ENCODE data around the gene ANKFY1.
"Not testable (repeated sequence)": the region's sequence is repeated elsewhere in the genome, so short reads cannot be mapped to it uniquely, and the experiment has no call there.

ANKFY1 gene

DNA sequence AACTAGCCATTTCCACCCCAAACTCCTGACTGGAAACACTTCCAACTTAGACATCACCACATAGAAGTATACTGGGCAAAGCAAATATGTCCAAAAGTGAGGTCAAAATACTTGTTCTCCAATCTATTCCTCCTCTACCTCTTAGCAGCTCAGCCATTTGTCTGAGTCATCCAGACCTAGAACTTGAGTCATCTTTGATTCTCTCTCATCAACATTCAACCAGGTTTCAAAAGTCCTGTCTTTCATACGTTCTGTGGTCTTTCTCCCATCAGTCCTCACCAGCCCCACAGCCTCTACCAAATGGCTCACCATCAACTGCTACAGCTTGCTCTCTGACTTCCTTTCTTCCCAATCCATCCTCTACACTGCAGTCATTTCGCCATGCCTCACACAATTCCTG, 6.8 kb downstream of the ANKFY1 start:
- no peak for DNase-seq (ENCODE audit: low read depth in 2 of 2)

DNA sequence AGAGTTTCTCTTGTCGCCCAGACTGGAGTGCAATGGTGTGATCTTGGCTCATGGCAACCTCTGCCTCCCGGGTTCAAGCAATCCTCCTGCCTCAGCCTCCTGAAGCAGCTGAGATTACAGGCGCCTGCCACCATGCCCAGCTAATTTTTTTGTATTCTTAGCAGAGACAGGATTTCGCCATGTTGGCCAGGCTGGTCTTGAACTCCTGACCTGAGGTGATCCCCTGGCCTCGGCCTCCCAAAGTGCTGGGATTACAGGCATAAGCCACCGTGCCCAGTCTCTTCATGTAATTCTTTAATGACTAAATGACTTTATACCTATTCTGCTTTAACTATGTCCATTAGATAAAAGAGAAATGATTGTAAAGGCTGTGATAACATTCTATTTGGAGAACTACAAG, 8.5 kb downstream of the ANKFY1 start:
- DNase-seq (ENCODE audit: low read depth in 2 of 2), result not testable (repeated sequence)

DNA sequence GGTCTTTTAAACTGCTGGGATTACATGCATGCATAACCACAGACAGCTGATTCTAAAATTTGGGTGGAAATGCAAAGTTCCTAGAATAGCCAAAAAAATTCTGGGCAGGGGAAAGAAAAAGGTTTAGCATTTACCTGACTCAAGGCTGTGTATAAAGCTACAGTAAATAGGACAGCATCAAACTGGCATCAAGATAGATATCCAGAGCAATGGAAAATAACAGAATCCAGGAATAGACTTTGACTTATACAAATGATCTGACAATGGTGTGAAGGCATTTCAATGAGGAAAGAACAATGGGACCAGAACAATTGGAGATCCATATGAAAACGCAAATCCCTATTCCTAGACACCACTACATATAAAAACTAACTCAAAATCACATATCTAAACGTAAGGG, 12.9 kb downstream of the ANKFY1 start:
- DNase-seq (ENCODE audit: low read depth in 2 of 2), result no peak

DNA sequence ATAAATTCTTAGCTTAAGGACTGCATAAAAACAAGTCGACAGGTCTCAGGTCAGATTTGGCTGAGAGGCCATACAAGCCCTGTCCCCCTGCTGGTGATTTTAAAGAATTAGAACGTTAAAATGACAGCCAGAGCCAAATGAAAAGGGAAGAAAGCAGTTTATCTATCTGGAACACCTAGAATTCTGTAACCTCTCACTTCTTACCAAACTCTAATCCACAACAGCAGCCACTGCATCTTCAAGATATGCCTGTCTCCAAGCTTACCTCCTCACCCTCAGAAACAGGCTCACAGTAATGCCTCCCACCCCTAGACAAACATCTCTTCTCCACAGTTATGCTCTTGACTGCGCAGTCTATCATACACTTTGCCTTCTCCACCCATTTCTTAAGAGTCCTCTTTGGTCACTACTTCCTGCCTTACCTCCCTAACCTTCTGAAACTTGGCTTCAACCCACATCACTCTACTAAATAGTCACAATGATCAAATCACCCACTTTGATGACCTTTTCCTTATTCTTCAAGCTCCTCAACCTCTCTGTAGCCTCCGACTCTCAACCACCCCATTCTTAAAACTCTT, 14.2 kb downstream of the ANKFY1 start:
- DNase-seq (ENCODE audit: low read depth in 2 of 2), result no peak

DNA sequence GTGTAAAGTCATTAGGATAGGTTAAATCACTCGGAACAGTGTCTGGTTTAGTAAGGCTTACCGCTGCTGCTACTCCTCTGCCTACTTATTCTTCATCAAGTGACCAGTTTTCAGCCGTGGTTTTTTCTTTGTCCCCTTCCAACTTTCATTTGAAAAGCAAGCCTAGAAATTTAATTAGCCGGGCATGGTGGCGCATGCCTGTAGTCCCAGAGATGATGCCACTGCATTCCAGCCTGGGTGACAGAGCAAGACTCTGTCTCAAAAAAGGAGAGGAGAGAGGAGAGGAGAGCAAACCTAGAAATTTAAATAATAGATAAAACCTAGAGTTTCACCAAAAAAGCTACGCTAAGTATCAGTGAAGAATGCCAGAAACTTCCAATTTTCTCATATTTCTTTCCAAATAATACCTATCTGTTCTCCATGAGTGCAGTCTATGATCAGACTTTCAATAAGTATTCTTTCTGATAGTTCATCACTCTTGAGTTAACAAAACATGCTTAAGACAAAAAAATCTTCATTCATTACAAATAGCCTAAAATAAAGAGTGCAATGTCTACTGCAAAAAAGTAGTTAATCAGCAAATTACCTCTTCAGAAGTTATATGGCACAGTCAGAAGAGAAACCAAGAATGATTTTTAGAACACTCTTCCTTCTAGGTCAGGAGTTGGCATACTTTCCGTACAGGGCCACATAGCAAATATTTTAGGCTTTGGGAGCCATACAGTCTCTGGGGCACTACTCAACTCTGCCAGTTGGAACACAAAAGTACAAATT, 15.1 kb downstream of the ANKFY1 start:
- no peak for DNase-seq (ENCODE audit: low read depth in 2 of 2)

DNA sequence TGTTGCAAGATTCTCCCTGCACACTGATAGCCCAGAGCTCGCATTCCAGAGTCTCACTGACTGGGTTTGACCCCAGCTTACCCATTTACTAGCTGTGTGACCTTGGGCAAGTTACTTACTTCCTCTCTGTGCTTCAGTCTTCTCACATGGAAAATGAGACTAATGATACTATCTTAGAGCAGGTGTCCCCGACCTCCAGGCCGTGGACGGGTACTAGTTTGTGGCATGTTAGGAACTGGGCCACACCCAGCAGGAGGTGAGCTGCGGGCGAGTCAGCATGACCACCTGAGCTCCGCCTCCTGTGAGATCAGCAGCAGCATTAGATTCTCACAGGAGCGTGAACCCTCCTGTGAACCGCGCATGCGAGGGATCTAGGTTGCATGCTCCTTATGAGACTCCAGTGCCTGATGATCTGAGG, 15.8 kb downstream of the ANKFY1 start:
- DNase-seq (ENCODE audit: low read depth in 2 of 2), result no peak

DNA sequence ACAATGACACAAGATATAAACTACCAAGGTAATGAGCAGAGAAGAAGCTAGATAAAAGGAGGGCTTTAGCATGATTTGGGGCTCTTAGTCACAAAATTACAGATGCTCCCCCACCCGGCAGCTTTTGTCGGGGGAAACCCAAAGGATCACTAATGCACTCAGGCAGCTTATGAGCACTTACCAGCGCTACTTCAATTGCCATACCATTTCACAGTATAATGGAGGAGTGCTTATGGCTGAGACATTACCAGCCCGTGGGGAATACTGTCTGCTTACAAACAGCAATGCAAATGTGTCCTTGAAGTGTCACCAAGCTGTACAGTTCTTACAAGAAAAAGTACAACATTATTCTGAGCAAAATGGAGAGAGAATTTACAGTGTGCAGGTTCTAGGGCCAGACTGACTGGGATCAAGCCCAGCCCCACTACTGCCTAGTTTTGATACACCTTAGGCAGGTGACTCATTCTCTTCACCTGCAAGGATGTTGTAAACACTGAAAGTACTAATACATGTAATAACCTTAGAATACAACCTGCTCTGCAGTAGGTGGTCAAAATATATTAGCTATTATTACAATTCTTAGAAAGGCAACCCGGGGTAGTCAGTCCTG, 16.3 kb downstream of the ANKFY1 start:
- no peak for DNase-seq (ENCODE audit: low read depth in 2 of 2)

DNA sequence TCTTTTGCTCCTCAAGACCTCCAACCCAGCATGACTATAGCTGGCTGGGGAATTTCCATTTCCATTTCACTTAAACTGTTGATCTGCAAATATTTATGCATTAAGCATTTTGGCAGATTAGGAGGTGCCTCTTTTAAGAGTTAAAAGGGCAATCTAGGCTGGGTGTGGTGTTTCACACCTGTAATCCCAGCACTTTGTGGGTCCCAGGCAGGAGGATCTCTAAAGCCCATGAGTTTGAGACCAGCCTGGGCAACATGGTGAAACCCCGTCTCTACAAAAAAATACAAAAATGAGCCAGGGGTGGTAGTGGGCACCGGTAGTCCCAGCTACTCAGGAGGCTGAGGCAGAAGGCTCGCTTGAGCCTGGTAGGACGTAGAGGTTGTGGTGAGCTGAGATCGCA, 17.1 kb downstream of the ANKFY1 start:
- no peak for DNase-seq (ENCODE audit: low read depth in 2 of 2)

DNA sequence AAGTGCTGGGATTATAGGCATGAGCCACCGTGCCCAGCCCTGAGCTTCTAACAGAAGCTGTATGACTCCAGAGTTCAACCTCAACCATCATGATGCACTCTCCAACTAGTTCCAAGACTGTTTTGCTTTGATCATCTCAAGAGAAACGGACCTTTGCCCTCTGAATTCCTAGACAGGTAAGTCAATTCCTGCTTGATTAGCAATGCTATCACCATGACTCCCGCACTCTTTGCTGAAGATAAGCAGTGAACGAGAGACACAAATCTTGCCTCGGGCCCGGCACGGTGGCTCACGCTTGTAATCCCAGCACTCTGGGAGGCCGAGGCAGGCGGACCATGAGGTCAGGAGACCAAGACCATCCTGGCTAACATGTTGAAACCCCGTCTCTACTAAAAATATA, 22.2 kb downstream of the ANKFY1 start:
- no peak for DNase-seq (ENCODE audit: low read depth in 2 of 2)

DNA sequence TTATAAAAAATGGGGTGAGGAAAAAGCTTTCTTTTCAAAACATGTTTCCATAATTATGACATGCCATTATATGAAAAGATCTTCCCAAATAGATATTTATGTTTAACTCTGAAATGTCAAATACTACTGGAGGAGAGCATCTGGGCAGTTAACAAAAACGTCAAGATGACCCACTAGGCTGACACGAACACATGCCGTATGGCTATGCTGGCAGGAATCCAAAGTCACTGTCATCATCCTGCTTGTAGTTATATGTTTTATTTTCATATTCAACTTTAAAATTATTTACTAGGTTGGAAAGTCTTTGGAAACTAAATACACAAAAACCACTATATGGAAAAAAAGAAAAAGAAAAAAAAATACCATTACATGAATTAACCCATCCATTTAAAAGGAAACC, 27.3 kb downstream of the ANKFY1 start:
- no peak for DNase-seq (ENCODE audit: low read depth in 2 of 2)

DNA sequence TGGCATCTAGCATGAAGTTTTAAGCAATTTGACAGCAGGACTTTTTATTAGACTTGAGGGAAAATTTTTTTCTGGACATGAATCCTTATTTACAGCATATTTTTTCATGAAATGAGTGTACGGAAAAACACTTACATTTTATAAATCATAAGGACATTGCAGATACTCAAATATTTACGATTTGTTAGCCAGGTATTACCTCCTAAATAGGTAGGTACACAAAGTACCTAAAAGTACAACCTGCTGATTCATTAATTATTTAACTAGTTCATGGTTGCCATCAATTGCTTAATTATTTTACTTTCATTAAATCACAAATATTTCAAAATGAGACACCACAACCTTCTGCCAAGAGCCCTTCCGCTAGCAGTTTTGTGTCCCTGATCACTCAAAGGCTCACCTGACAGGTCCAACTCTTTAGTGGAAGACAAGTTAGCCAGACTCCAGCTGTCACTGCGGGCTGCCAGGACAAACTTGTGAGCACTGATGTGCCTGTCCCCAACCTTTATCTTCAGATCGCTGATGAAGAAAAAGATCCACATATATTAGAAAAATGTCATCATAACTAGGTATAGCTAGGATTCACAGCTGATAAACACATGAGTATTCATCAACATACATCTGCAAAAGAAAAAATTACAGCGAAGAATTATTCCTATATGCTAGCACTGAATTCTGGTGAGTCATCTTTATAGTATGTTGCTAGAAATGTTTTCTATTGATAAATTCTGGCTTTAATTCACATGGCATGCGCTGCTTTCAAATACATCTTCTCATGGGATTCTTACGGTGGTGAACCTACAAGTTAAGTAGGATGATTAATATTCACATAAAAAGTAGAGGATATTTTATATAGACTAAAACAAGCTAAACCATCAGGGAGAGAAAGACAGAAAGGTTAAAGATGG, 28.2 kb downstream of the ANKFY1 start:
- no peak for DNase-seq (ENCODE audit: low read depth in 2 of 2)

DNA sequence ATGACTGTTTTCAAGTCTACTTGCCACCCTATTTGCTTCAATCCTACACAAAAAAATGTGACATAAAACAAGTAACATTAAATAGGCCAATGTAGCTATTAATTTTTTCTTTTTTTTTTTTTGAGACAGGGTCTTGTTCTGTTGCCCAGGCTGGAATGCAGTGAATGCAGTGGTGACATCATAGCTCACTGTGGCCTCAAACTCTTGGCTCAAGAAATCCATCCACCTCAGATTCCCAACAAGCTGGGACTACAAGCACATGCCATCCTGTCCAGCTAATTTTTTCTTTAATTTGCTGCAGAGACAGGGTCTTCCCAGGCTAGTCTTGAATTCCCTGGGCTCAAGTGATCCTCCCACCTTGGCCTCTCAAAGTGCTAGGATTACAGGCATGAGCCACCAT, 29.4 kb downstream of the ANKFY1 start:
- no peak for DNase-seq (ENCODE audit: low read depth in 2 of 2)

DNA sequence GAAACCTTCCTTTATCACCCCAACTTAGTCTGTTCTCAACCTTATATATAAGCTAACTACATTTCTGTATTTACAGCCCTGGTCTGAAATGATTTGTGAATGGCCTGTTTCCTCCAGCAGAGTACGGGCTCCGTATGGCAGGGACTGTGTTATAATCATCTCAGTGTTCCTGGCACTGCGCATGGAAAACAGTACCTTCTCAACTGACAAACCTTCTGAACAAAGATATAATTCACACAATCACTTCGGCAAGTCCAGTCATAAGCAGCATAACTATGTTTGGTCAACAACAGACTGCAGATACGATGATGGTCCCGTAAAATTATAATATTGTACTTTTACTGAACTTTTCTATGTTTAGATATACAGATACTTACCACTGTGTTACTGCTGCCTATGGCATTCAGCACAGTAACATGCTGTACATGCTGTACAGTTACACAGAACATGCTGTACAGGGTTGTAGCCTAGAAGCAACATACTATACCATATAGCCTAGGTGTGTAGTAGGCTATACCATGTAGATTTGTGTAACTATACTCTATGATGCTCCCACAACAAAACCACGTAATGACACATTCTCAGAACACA, 30.0 kb downstream of the ANKFY1 start:
- DNase-seq (ENCODE audit: low read depth in 2 of 2), result no peak

DNA sequence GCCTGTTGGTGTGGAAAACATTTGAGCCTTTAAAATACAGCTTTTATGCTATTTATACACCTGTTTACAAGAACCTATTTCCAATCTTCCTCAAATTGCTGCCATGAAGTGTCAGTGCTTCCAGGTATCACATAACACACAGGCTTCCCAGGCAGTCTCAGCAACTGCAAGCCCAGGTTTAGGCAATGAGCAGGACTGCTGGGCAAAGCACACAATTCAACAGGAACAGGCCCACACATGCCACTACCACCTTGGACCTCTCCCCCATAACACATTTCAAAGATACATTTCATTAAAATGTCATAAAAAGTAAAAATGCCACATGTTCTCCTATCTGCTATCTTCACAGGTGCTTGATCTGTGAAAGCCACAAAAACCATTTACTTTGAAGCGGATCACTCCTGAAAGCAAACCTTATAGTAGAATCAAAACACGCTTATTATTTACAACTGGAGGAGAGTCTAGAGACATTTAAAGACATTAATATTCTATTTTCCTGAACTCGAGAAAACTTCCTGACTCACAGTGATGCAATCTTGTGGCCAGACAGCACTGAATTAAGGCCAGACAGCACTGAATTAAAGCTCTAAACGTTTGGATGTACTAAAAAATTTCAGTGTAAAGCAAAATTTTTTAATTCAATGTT, 31.5 kb downstream of the ANKFY1 start:
- DNase-seq (ENCODE audit: low read depth in 2 of 2), result no peak

DNA sequence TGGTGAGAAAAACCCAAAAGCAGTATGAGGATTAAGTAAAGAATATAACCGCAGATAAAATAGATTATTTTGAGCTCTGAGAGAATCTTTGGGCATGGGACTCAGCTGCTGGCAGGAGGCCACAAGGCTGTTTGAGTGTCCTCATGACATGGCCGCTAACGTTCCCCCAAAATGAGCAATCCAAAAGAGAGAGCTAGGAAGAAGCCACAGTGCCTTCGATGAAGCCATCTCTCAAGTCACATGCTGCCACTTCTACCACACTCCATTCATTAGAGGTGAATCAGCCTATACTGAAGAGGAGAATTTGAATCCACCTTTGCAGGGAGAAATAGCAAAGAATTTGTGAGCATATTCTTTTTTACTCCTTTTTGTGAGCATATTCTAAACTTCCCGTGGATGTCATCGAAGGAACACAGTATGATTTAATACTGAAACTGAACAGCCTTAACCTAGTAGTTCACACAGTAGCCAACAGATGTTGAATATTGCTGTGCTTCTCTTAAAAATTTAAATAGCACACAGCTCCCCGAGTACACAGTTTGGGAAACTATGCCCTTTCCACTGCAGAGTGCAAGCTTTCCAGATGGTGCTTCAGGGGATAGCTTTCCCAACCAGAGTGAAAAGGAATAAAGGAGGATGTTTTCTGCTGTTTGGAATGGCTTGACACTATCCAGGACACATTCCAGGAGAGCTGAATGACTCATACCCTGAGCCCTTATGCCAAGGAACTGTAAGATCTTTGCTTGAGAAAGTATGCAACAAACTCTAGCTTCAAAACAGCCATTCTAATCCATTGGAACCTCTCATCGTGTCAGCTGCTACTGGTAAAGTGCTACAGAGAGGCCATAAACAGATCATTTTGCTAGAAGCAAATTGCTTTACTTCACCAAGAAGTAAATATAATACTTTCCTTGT, 33.9 kb downstream of the ANKFY1 start:
- no peak for DNase-seq (ENCODE audit: low read depth in 2 of 2)

DNA sequence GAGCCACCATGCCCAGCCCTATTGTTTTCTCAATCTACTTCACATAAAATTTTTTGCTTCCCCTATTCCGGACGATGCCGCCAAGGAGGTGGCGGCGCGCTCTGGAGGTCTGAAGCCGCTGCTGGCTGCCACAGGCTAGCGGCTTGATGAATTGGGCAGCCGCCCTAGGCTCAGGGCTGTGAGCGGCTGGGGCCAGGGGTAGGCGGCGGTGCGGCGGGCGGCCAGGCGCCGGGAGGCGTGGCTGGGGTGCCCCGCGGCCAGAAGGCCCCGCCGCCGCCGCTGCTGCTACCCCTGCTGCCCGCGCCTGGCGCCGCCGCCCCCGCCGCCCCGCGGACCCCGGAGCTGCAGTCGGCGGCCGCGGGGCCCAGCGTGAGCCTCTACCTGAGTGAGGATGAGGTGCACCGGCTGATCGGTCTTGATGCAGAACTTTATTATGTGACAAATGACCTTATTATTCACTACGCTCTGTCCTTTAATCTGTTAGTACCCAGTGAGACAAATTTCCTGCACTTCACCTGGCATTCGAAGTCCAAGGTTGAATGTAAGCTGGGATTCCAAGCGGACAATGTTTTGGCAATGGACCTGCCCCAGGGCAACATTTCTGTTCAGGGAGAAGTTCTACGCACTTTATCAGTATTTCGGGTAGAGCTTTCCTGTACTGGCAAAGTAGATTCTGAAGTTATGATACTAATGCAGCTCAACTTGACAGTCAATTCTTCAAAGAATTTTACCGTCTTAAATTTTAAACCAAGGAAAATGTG, 41.7 kb downstream of the ANKFY1 start:
- DNase-seq (ENCODE audit: low read depth in 2 of 2), result no peak

DNA sequence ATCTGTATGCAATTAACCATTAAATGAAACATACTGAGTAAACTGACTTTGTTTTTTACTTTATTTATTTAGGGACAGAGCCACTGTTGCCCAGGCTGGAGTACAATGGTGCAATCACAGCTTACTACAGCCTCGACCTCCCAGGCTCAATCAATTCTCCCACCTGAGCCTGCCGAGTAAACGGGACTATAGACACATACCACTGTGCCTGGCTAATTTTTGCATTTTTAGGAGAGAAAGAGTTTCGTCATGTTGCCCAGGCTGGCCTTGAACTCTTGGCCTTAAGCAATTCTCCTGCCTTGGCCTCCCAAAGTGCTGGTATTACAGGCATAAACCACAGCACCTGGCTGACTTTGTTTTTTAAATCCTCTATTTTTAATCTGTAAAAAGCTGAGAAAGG, 42.6 kb downstream of the ANKFY1 start:
- DNase-seq (ENCODE audit: low read depth in 2 of 2), result no peak

DNA sequence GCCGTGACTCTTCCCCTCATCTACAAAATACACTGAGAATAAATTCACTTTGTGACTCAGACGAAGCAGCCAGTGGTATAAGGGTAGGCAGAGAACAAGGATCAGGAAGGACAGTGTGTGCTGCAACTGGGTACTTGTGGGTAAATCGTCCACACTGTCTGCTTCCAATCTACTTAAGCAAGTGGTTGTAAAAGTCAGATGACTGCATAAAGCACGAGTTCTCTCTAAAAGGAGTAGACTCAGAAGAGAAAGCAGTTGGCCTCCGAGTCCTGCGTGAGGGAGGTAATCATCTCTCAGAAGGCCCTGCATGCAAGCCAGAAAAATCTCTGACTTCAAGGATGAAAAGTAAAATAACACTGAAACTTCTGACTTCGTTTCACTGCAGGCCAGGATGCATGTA, 43.1 kb downstream of the ANKFY1 start:
- DNase-seq (ENCODE audit: low read depth in 2 of 2), result no peak

DNA sequence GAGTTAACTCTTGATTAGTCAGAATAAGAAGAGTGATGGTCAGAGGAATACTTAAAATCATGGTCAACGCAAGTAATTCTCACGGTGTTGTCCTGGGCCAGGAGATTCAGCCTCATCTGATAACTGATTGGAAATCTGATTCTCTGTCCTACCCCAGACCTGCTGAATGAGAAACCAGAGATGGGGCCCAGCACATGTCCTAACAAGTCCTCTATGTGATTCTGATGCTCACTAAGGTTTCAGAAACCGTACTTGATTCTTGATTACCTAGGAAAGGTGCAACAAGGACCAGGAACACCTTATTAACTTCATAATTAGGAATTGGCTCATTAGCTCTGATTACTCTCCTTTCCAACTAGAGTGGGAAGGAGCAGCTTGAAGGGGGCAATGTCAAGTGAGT, 44.5 kb downstream of the ANKFY1 start:
- no peak for DNase-seq (ENCODE audit: low read depth in 2 of 2)

Data from stimulated activated CD8-positive, alpha-beta memory T cell treated with anti-CD3 and anti-CD28 coated beads, Interleukin-15, amount 100 ng/mL, for 48 hours (primary cell).